ENCODE measurements around the gene CADPS2. TPM values are rescaled to one million over a fixed set of nuclear protein-coding genes. Genes with fewer than 3 reads are reported as not detected.

Gene CADPS2
- total RNA-seq, 1 donor from 2014 or later, result 27.8 TPM

- Mint-ChIP-seq H3K4me3 (ENCODE audit: unreplicated experiment) (no peak overlapping the region), H3K36me3 (ENCODE audit: low read depth, unreplicated experiment) (no peaks in the 10 kb centered on the region), H3K4me1 (ENCODE audit: unreplicated experiment) (peaks cover 4% of the 10 kb centered on the region), H3K9me3 (ENCODE audit: unreplicated experiment) (no peaks in the 10 kb centered on the region), H3K27ac (ENCODE audit: unreplicated experiment) (no peak overlapping the region), H3K27me3 (ENCODE audit: unreplicated experiment) (no peaks in the 10 kb centered on the region)
- TF ChIP-seq, protein P1, sequence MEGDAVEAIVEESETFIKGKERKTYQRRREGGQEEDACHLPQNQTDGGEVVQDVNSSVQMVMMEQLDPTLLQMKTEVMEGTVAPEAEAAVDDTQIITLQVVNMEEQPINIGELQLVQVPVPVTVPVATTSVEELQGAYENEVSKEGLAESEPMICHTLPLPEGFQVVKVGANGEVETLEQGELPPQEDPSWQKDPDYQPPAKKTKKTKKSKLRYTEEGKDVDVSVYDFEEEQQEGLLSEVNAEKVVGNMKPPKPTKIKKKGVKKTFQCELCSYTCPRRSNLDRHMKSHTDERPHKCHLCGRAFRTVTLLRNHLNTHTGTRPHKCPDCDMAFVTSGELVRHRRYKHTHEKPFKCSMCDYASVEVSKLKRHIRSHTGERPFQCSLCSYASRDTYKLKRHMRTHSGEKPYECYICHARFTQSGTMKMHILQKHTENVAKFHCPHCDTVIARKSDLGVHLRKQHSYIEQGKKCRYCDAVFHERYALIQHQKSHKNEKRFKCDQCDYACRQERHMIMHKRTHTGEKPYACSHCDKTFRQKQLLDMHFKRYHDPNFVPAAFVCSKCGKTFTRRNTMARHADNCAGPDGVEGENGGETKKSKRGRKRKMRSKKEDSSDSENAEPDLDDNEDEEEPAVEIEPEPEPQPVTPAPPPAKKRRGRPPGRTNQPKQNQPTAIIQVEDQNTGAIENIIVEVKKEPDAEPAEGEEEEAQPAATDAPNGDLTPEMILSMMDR (IDR thresholded peaks at IDR 0.05; ENCODE audit: unreplicated experiment), result no peak
- DNase-seq (ENCODE audit: low spot score), result no peak
Observed at GRCh38 chr7:122790132-122790531, 96.1 kb downstream of the CADPS2 start.

DNA sequence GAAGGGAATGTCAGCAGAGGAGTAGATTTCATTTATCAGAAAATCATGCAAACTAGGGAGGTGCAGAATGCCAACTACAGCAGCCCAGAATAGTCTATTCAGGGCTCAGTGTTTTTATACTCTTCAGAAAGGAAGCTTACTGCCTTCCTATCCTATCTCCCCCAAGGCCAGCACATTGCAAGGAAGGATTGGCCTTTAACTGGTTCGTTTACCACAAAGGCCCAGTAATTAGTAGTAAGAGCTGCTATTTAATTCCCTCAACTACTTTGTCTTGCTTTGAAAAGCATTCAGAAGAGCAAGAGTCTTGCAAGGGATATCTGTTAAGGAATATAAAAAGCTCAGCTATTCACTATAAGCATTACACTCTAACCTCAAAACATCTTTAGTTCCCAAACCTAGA, 97.1 kb downstream of the CADPS2 start:
- Mint-ChIP-seq H3K27ac (ENCODE audit: unreplicated experiment) (no peak overlapping the region), H3K4me3 (ENCODE audit: unreplicated experiment) (no peak overlapping the region), H3K9me3 (ENCODE audit: unreplicated experiment) (no peaks in the 10 kb centered on the region), H3K4me1 (ENCODE audit: unreplicated experiment) (peaks cover 4% of the 10 kb centered on the region), H3K36me3 (ENCODE audit: low read depth, unreplicated experiment) (no peaks in the 10 kb centered on the region), H3K27me3 (ENCODE audit: unreplicated experiment) (no peaks in the 10 kb centered on the region)
- TF ChIP-seq, protein P1 (IDR thresholded peaks at IDR 0.05; ENCODE audit: unreplicated experiment), result no peak
- no peak for DNase-seq (ENCODE audit: low spot score)

DNA sequence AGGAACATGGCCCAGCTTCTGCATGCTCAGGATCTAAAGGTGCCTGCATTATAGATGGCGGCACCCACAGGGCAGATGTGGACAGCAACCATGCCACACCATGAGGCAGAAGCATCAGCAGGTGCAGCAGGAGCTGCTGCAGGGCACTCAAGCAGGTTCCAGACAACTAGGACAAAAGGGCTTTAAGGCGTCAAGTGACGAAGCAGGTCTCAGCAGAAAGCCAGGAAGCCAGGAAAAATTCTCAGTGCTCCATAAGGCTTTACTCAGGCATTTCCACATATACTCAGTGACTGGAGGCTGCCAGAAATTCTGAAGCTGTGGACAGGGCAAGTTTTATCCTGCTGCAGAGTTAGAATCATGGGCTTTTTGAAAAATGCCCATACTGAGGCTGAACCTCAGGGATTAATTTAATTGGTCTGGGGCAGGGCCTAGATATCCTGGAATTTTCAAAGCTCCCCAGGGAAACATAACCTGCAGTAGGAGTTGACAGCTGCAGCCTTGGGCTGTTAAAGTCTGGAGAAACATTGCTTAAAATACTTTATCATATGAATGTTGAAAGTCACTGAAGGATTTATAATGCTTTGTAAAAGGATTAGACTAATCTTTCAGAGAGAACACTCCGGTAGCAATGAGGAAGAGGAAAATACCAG, 115.4 kb downstream of the CADPS2 start:
- TF ChIP-seq, protein P1 (IDR thresholded peaks at IDR 0.05; ENCODE audit: unreplicated experiment), result no peak
- no peaks in the 10 kb centered on the region for H3K36me3 Mint-ChIP-seq (ENCODE audit: low read depth, unreplicated experiment)
- no peak for DNase-seq (ENCODE audit: low spot score)
- no peak overlapping the region for H3K27ac Mint-ChIP-seq (ENCODE audit: unreplicated experiment)
- H3K27me3 Mint-ChIP-seq (ENCODE audit: unreplicated experiment), result no peaks in the 10 kb centered on the region
- no peaks in the 10 kb centered on the region for H3K9me3 Mint-ChIP-seq (ENCODE audit: unreplicated experiment)
- peaks cover 2% of the 10 kb centered on the region for H3K4me1 Mint-ChIP-seq (ENCODE audit: unreplicated experiment)
- H3K4me3 Mint-ChIP-seq (ENCODE audit: unreplicated experiment), result no peak overlapping the region

GRCh38 chr7:122768827-122769226, 117.4 kb downstream of the CADPS2 start:
- Mint-ChIP-seq H3K36me3 (ENCODE audit: low read depth, unreplicated experiment) (no peaks in the 10 kb centered on the region), H3K27me3 (ENCODE audit: unreplicated experiment) (no peaks in the 10 kb centered on the region), H3K9me3 (ENCODE audit: unreplicated experiment) (no peaks in the 10 kb centered on the region), H3K27ac (ENCODE audit: unreplicated experiment) (no peak overlapping the region), H3K4me3 (ENCODE audit: unreplicated experiment) (no peak overlapping the region), H3K4me1 (ENCODE audit: unreplicated experiment) (peaks cover 10% of the 10 kb centered on the region)
- no peak for DNase-seq (ENCODE audit: low spot score)
- TF ChIP-seq, protein P1 (IDR thresholded peaks at IDR 0.05; ENCODE audit: unreplicated experiment), result no peak

- H3K36me3 Mint-ChIP-seq (ENCODE audit: low read depth, unreplicated experiment), result no peaks in the 10 kb centered on the region
- H3K4me1 Mint-ChIP-seq (ENCODE audit: unreplicated experiment), result peaks cover 10% of the 10 kb centered on the region
- TF ChIP-seq, protein P1 (IDR thresholded peaks at IDR 0.05; ENCODE audit: unreplicated experiment), result no peak
- H3K27ac Mint-ChIP-seq (ENCODE audit: unreplicated experiment), result no peak overlapping the region
- no peak for DNase-seq (ENCODE audit: low spot score)
- H3K27me3 Mint-ChIP-seq (ENCODE audit: unreplicated experiment), result no peaks in the 10 kb centered on the region
- no peak overlapping the region for H3K4me3 Mint-ChIP-seq (ENCODE audit: unreplicated experiment)
- H3K9me3 Mint-ChIP-seq (ENCODE audit: unreplicated experiment), result no peaks in the 10 kb centered on the region
Observed at GRCh38 chr7:122767339-122767738, 118.9 kb downstream of the CADPS2 start.
